HG03575 (cell line): Measurements from ENCODE around the gene TTC8.

Experiments
- ATAC-seq: cut with Tn5 transposase; IDR thresholded peaks from one replicate; pipeline ENCODE4 v1.9.1; 2021; ENCODE audit not compliant: unreplicated experiment, insufficient number of reproducible peaks, low FRiP score; ENCODE audit errors: extremely low read depth

The TTC8 gene

DNA sequence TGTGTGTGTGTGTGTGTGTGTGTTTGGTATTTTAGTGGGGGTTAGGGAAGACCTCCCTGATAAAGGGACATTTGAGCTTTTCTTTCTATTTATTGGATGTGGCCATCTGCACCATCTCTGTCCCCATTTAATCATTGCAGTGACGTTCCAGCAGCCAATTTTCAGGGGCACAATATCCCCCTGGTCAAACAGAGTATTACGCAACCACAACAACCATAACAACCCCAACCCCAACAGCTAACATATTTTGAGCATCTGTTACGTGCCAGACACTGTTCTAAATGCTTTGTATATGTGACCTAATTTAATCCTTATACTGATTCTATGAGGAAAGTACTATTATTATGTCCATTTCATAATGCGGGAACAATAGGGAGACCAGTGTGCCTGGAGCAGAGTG is 87.4 kb downstream of the TTC8 start:
- ATAC-seq: no peak

DNA sequence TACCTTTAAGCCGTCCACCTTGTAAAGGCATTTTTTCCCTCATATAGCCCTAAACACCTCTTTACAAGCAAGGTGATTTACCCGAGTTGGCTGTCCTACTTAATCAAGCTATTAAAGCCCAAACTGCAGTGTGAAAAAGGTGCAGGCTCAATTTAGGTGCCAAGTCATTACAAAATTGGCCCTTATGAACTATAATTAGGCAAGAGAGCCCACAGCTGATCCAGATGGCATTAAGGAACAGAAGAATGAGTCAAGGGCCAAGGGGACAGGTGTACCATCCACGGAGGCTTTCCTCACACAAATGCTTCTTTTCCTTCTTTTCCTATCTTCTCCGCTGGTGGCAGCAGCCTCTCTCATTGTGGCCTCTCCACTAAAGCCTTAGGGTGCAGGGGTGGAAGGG is 90.5 kb downstream of the TTC8 start:
- no peak for ATAC-seq

DNA sequence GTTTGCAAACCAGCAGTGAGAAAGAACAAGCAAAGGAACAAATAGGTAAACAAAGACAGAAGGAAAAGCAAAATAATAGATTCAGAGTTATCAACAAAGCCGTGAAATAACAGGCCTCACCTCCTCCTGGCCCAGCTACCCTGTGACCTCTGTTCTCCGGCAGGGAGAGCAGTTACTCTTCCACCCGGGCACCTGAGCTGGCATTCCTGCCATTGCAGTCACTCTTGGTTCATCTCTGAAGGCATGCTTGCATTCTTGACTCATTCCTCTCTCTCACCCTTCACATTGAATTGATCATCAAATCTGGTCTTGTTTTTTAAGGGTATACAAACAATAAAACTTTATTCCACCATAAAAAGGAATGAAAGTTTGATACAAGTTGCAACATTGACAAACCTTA is 95.1 kb downstream of the TTC8 start:
- no peak for ATAC-seq
